ENCODE results near the gene BANK1. TPM values are rescaled to one million over a fixed set of nuclear protein-coding genes. Genes with fewer than 3 reads are reported as not detected.

BANK1 gene
- total and polyA plus RNA-seq, 2 of the 8 experiments (the other 6 are each of a cell fraction or from before 2014, with no cell fraction given) = 0.59 to 0.93 TPM

DNA sequence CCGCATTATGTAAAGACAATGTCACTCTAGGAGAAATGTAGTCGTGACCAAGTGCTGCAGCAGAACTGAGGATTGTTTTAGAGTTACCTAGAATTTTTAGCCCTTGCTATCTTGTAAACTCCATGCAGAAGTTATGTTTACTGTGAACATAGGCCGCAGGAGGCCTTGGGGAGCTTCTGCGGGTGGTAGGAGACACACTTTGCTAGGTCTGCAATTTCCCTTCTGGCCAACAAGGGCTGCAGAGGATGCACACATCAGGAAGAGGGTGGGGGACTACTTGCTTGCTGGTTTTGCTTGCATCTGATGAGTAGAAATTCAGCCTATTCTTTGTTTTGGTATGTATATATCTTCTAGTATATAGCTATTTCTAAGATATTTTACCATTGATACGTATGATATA is 23.1 kb downstream of the BANK1 start:
- Histone ChIP-seq H2BK20ac (ENCODE audit: low read length) (no peak overlapping the region), H2AFZ (ENCODE audit: low read length) (peak overlapping the region; percentile 9; the same call in 1 of the 2 replicates), H3K9me3 (ENCODE audit: insufficient read depth in 2 of 2, low read depth in 1 of 2, low read length in 1 of 2) (no peaks in the 10 kb centered on the region), H3K23me2 (ENCODE audit: low read depth, low read length) (no peaks in the 10 kb centered on the region), H3K79me1 (ENCODE audit: low read depth, low read length) (no peaks in the 10 kb centered on the region), H3K9ac (replicated peaks in 1 of 4; ENCODE audit: extremely low read depth in 1 of 4, low read depth in 3 of 4, low read length in 3 of 4) (no peak overlapping the region), H3K4me2 (ENCODE audit: insufficient read depth in 1 of 2, low read depth in 2 of 2, low read length in 2 of 2) (no peak overlapping the region), H2BK5ac (ENCODE audit: low read depth, low read length) (no peak overlapping the region), H3K36me3 (ENCODE audit: control insufficient read depth in 2 of 4, insufficient read depth in 4 of 4, low read length in 3 of 4) (no peaks in the 10 kb centered on the region), H3K27me3 (replicated peaks in 1 of 4; ENCODE audit: control insufficient read depth in 3 of 4, extremely low read depth in 1 of 4, insufficient read depth in 3 of 4, low read length in 3 of 4) (no peaks in the 10 kb centered on the region), H3K27ac (ENCODE audit: low read depth, low read length) (no peak overlapping the region), H4K91ac (replicated peaks; ENCODE audit: insufficient read length, low read length) (no peak overlapping the region), H3K56ac (replicated peaks; ENCODE audit: insufficient read length, low read depth, low read length) (no peak overlapping the region), H3K79me2 (ENCODE audit: control insufficient read depth in 1 of 2, insufficient read depth in 2 of 2, low read length in 2 of 2) (no peaks in the 10 kb centered on the region), H2BK15ac (ENCODE audit: low read length) (no peak overlapping the region), H2BK120ac (replicated peaks; ENCODE audit: low read depth, low read length) (no peak overlapping the region), H3K4me3 (ENCODE audit: extremely low read depth in 1 of 4, insufficient read depth in 2 of 4, low read depth in 3 of 4, low read length in 4 of 4) (no peak overlapping the region), H3K4ac (replicated peaks; ENCODE audit: insufficient read length, low read depth, low read length) (no peak overlapping the region), H3K14ac (ENCODE audit: insufficient read length) (no peak overlapping the region), H4K20me1 (replicated peaks in 1 of 2; ENCODE audit: control insufficient read depth in 1 of 2, insufficient read depth in 2 of 2, low read length in 2 of 2) (no peaks in the 10 kb centered on the region), H3K23ac (ENCODE audit: insufficient read length) (no peak overlapping the region), H4K8ac (ENCODE audit: extremely low read depth, insufficient read depth, low read length) (no peak overlapping the region), H3K4me1 (replicated peaks in 1 of 4; ENCODE audit: control insufficient read depth in 3 of 4, insufficient read depth in 4 of 4, low read length in 3 of 4) (no peaks in the 10 kb centered on the region), H4K5ac (ENCODE audit: insufficient read length, low read depth, low read length) (no peak overlapping the region), H2AK5ac (ENCODE audit: low read depth, low read length) (no peak overlapping the region), H2BK12ac (ENCODE audit: low read depth, low read length) (no peak overlapping the region), H3K18ac (ENCODE audit: extremely low read depth, low read length) (no peak overlapping the region)
- ChIA-PET POLR2A (ENCODE audit: partially characterized antibody) (interaction anchor here (1.0 kb wide), 1 partner anchor 17 kb away, joined by 3 read pairs; no protein-coding TSS in a partner anchor), CTCF (ENCODE audit: partially characterized antibody) (no interaction called here)
- WGBS, 2 experiments (ENCODE audit: extremely low coverage in 1 of 2, insufficient coverage in 1 of 2, insufficient read length in 1 of 2, insufficient replicate concordance in 2 of 2, low coverage in 1 of 2, low lambda C conversion rate in 2 of 2, missing lambda C conversion rate in 1 of 2) = 91% methylated on average over 5 of the region's 5 CpGs; no CpG with 5 or more reads in 1 of the 2 experiments
- TF ChIP-seq, protein P1, sequence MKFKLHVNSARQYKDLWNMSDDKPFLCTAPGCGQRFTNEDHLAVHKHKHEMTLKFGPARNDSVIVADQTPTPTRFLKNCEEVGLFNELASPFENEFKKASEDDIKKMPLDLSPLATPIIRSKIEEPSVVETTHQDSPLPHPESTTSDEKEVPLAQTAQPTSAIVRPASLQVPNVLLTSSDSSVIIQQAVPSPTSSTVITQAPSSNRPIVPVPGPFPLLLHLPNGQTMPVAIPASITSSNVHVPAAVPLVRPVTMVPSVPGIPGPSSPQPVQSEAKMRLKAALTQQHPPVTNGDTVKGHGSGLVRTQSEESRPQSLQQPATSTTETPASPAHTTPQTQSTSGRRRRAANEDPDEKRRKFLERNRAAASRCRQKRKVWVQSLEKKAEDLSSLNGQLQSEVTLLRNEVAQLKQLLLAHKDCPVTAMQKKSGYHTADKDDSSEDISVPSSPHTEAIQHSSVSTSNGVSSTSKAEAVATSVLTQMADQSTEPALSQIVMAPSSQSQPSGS (IDR thresholded peaks at IDR 0.05; ENCODE audit: low read length) = no peak
- TF ChIP-seq CTBP2 (IDR thresholded peaks at IDR 0.05; ENCODE audit: borderline replicate concordance, insufficient read depth, insufficient read length, low read length) (no peak), TEAD4 (IDR thresholded peaks at IDR 0.05; ENCODE audit: low read depth, low read length) (no peak), SP4 (IDR thresholded peaks at IDR 0.05; ENCODE audit: low read length) (no peak), ZNF274 (IDR thresholded peaks at IDR 0.05; ENCODE audit: borderline replicate concordance, extremely low read depth, low read length) (no peak), BRCA1 (IDR thresholded peaks at IDR 0.05; ENCODE audit: low read depth, low read length) (no peak), RAD21 (IDR thresholded peaks at IDR 0.05 in 1 of 2, conservative IDR thresholded peaks at IDR 0.05 in 1 of 2; ENCODE audit: low read depth in 2 of 2, low read length in 2 of 2) (no peak), TAF7 (optimal IDR thresholded peaks at IDR 0.05; ENCODE audit: borderline replicate concordance, low read depth, low read length) (no peak), YY1 (IDR thresholded peaks at IDR 0.05; ENCODE audit: low read depth, low read length) (no peak), RBBP5 (IDR thresholded peaks at IDR 0.05; ENCODE audit: borderline replicate concordance, low read depth, low read length) (no peak), GTF2F1 (IDR thresholded peaks at IDR 0.05; ENCODE audit: borderline replicate concordance, low read depth, low read length) (no peak)
- DNase-seq (ENCODE audit: low read depth in 1 of 2, low spot score in 2 of 2) (no peak), FAIRE-seq (no peak)
